ENCODE measurements around the gene CASR. TPM values are rescaled to one million over a fixed set of nuclear protein-coding genes. Genes with fewer than 3 reads are reported as not detected.

The CASR gene
- total RNA-seq, 1 experiment from 2014 or later = not detected

- TF ChIP-seq CTCF (conservative IDR thresholded peaks at IDR 0.05; ENCODE audit: low read depth, low read length) = no peak
- TF ChIP-seq EZH2 (IDR thresholded peaks at IDR 0.05; ENCODE audit: borderline replicate concordance, low read depth, low read length, poor library complexity, severe bottlenecking) = no peak
- H3K9me3 ChIP-seq (ENCODE audit: low read depth, low read length, poor library complexity, severe bottlenecking) = no peaks in the 10 kb centered on the region
- no peaks in the 10 kb centered on the region for H3K4me1 ChIP-seq (ENCODE audit: insufficient read depth, low read length, poor library complexity, severe bottlenecking)
- BruUV-seq (replicated peaks) = no TSS peak
- intact Hi-C loops (cut with micrococcal nuclease; ENCODE audit: unreplicated experiment) = no loop called here
- CTCF ChIA-PET = no interaction called here
- POLR2A ChIA-PET (ENCODE audit: low non-redundant PET) = no interaction called here
- no peak overlapping the region for H3K27ac ChIP-seq (ENCODE audit: low read depth, low read length, poor library complexity, severe bottlenecking)
- no peak for DNase-seq (ENCODE audit: low spot score)
- H3K27me3 ChIP-seq (replicated peaks; ENCODE audit: insufficient read depth, low read depth, low read length, poor library complexity) = no peaks in the 10 kb centered on the region
- H3K4me3 ChIP-seq (ENCODE audit: low read depth, low read length, poor library complexity, severe bottlenecking) = no peak overlapping the region
- H3K36me3 ChIP-seq (ENCODE audit: insufficient read depth, low read length, poor library complexity, severe bottlenecking) = no peaks in the 10 kb centered on the region
These were observed 132.9 kb downstream of the CASR start for GRCh38 chr3:122316368-122316767.

- no peaks in the 10 kb centered on the region for H3K27me3 ChIP-seq (replicated peaks; ENCODE audit: insufficient read depth, low read depth, low read length, poor library complexity)
- H3K9me3 ChIP-seq (ENCODE audit: low read depth, low read length, poor library complexity, severe bottlenecking) = no peaks in the 10 kb centered on the region
- CTCF ChIA-PET = interaction anchor here (1.0 kb wide), 1 partner anchor 1171 kb away, joined by 3 read pairs; no protein-coding TSS in a partner anchor
- intact Hi-C loops (cut with micrococcal nuclease; ENCODE audit: unreplicated experiment) = no loop called here
- H3K4me1 ChIP-seq (ENCODE audit: insufficient read depth, low read length, poor library complexity, severe bottlenecking) = no peaks in the 10 kb centered on the region
- POLR2A ChIA-PET (ENCODE audit: low non-redundant PET) = no interaction called here
- no peak overlapping the region for H3K4me3 ChIP-seq (ENCODE audit: low read depth, low read length, poor library complexity, severe bottlenecking)
- no peak for DNase-seq (ENCODE audit: low spot score)
- no peak overlapping the region for H3K27ac ChIP-seq (ENCODE audit: low read depth, low read length, poor library complexity, severe bottlenecking)
- H3K36me3 ChIP-seq (ENCODE audit: insufficient read depth, low read length, poor library complexity, severe bottlenecking) = no peaks in the 10 kb centered on the region
- BruUV-seq (replicated peaks) = no TSS peak
- TF ChIP-seq EZH2 (IDR thresholded peaks at IDR 0.05; ENCODE audit: borderline replicate concordance, low read depth, low read length, poor library complexity, severe bottlenecking) (no peak), CTCF (conservative IDR thresholded peaks at IDR 0.05; ENCODE audit: low read depth, low read length) (no peak)
These were observed 135.2 kb downstream of the CASR start for GRCh38 chr3:122318620-122319019.

- TF ChIP-seq EZH2 (IDR thresholded peaks at IDR 0.05; ENCODE audit: borderline replicate concordance, low read depth, low read length, poor library complexity, severe bottlenecking) (no peak), CTCF (conservative IDR thresholded peaks at IDR 0.05; ENCODE audit: low read depth, low read length) (no peak)
- H3K4me1 ChIP-seq (ENCODE audit: insufficient read depth, low read length, poor library complexity, severe bottlenecking) = no peaks in the 10 kb centered on the region
- H3K36me3 ChIP-seq (ENCODE audit: insufficient read depth, low read length, poor library complexity, severe bottlenecking) = no peaks in the 10 kb centered on the region
- BruUV-seq (replicated peaks) = no TSS peak
- POLR2A ChIA-PET (ENCODE audit: low non-redundant PET) = no interaction called here
- H3K27ac ChIP-seq (ENCODE audit: low read depth, low read length, poor library complexity, severe bottlenecking) = no peak overlapping the region
- CTCF ChIA-PET = no interaction called here
- intact Hi-C loops (cut with micrococcal nuclease; ENCODE audit: unreplicated experiment) = no loop called here
- no peaks in the 10 kb centered on the region for H3K9me3 ChIP-seq (ENCODE audit: low read depth, low read length, poor library complexity, severe bottlenecking)
- DNase-seq (ENCODE audit: low spot score) = no peak
- no peaks in the 10 kb centered on the region for H3K27me3 ChIP-seq (replicated peaks; ENCODE audit: insufficient read depth, low read depth, low read length, poor library complexity)
- H3K4me3 ChIP-seq (ENCODE audit: low read depth, low read length, poor library complexity, severe bottlenecking) = no peak overlapping the region
These were observed 138.9 kb downstream of the CASR start for GRCh38 chr3:122322095-122323075.

Data from A673 (cell line).